HCT116 (cell line): ENCODE data around the gene CDC14B. TPM values are rescaled to one million over a fixed set of nuclear protein-coding genes. Genes with fewer than 3 reads are reported as not detected.

Experiments used
- ATAC-seq: fragments of 200-7000 bp; cut with Tn5 transposase; 2 replicates; pipeline ENCODE4 v1.9.1; 2020; ENCODE audit warnings: mild to moderate bottlenecking, moderate library complexity
- BruUV-seq: library from RNA; stranded (reverse); fragments of 400-500 nt; replicated peaks from 2 replicates; lab custom pipeline; 2021; lab: Mats Ljungman, UMichigan
- CTCF ChIA-PET: fragments of 300-600 bp; sonication (Branson Sonifier 250); formaldehyde crosslinking; loops from one replicate; lab custom pipeline; 2021; ENCODE audit warnings: antibody characterized with exemption; lab: Charles Lee
- POLR2A ChIA-PET: fragments of 300-600, 350-600 bp; sonication (Branson Sonifier 250); formaldehyde crosslinking; loops from one replicate; lab custom pipeline; 2021; ENCODE audit warnings: antibody characterized with exemption; lab: Charles Lee
- RAD21 ChIA-PET, 2 experiments: fragments of 300-600 bp; sonication (Branson Sonifier 250); formaldehyde crosslinking; loops; one replicate each; lab custom pipeline; 2023; ENCODE audit warnings: low total read pairs in 2 of 2; ENCODE audit not compliant: uncharacterized antibody in 2 of 2, unreplicated experiment in 2 of 2, low non-redundant PET in 1 of 2; lab: Charles Lee
- DNase-seq: peaks from one replicate; pipeline ENCODE4 v3.0.0-alpha.2; 2010; ENCODE audit warnings: low read depth, low spot score
- H2AFZ ChIP-seq: fragments of 200-600 bp; shearing (Covaris generic), sonication (generic); 2 replicates; pipeline ENCODE4 v1.6.1; 2017; ENCODE audit warnings: low read depth, mixed run types, mixed read lengths, antibody characterized with exemption, low read length; ENCODE audit not compliant: poor library complexity, severe bottlenecking
- H3K27ac ChIP-seq: 2 replicates; pipeline ENCODE4 v1.5.1; 2012; ENCODE audit warnings: low read depth, low read length
- H3K27me3 ChIP-seq: fragments of 200-600 bp; sonication (generic); 2 replicates; pipeline ENCODE4 v1.6.1; 2016; ENCODE audit warnings: mixed run types, low read length, mixed read lengths; ENCODE audit not compliant: insufficient read depth
- H3K36me3 ChIP-seq, 2 experiments: fragments of 200-500 bp in 1 of 2; fragments of 200-600 bp in 1 of 2; sonication (Bioruptor generic) in 1 of 2; sonication (generic) in 1 of 2; 2 replicates each; pipeline versions ENCODE4 v1.5.1 to v1.6.1; 2014 to 2016; ENCODE audit warnings: low read length in 2 of 2, inconsistent platforms in 1 of 2, mixed read lengths in 1 of 2, mixed run types in 1 of 2; ENCODE audit not compliant: insufficient read depth in 2 of 2, control insufficient read depth in 1 of 2
- H3K4me1 ChIP-seq, 2 experiments: fragments of 200-600 bp in 1 of 2; sonication (generic) in 1 of 2; 2 replicates each; pipeline versions ENCODE4 v1.5.1 to v1.6.1; 2012 to 2017; ENCODE audit warnings: low read length in 2 of 2, inconsistent platforms in 1 of 2, mild to moderate bottlenecking in 1 of 2, mixed read lengths in 1 of 2, mixed run types in 1 of 2, moderate library complexity in 1 of 2; ENCODE audit not compliant: insufficient read depth in 2 of 2, control insufficient read depth in 1 of 2
- H3K4me2 ChIP-seq: fragments of 200-600 bp; sonication (generic); 2 replicates; pipeline ENCODE4 v1.6.1; 2017; ENCODE audit warnings: mixed run types, low read length, mixed read lengths
- H3K4me3 ChIP-seq, 2 experiments: fragments of 200-600 bp in 1 of 2; sonication (generic) in 1 of 2; replicated peaks in 1 of 2; 2 replicates each; pipeline ENCODE4 v1.5.1; 2011 to 2016; ENCODE audit warnings: low read length in 2 of 2, control low read depth in 1 of 2, low read depth in 1 of 2, mild to moderate bottlenecking in 1 of 2, mixed read lengths in 1 of 2, mixed run types in 1 of 2
- H3K79me2 ChIP-seq: fragments of 200-600 bp; sonication (generic); 2 replicates; pipeline ENCODE4 v1.6.1; 2017; ENCODE audit warnings: mild to moderate bottlenecking, mixed run types, low read length, moderate library complexity, mixed read lengths; ENCODE audit not compliant: insufficient read depth
- H3K9ac ChIP-seq: fragments of 200-600 bp; sonication (generic); 2 replicates; pipeline ENCODE4 v1.6.1; 2016; ENCODE audit warnings: low read length, mixed read lengths
- H3K9me2 ChIP-seq: fragments of 200-600 bp; sonication (generic), shearing (Covaris generic); 2 replicates; pipeline ENCODE4 v1.6.1; 2017; ENCODE audit warnings: mixed run types, mild to moderate bottlenecking, moderate library complexity; ENCODE audit not compliant: insufficient read depth
- H3K9me3 ChIP-seq, 2 experiments: fragments of 200-500 bp in 1 of 2; fragments of 200-600 bp in 1 of 2; sonication (Bioruptor generic) in 1 of 2; sonication (generic) in 1 of 2; 2 replicates each; pipeline ENCODE4 v1.6.1; 2014 to 2017; ENCODE audit warnings: low read length in 2 of 2, mixed read lengths in 2 of 2, inconsistent platforms in 1 of 2, low read depth in 1 of 2, mild to moderate bottlenecking in 1 of 2, mixed run types in 1 of 2, moderate library complexity in 1 of 2; ENCODE audit not compliant: control insufficient read depth in 1 of 2, insufficient read depth in 1 of 2
- H4K20me1 ChIP-seq: fragments of 200-600 bp; sonication (generic), shearing (Covaris generic); 2 replicates; pipeline ENCODE4 v1.6.1; 2017; ENCODE audit warnings: mixed run types, mild to moderate bottlenecking, moderate library complexity; ENCODE audit not compliant: insufficient read depth
- CTCF ChIP-seq, 3 experiments: fragments of 200-600 bp in 1 of 3; sonication (generic) in 1 of 3; IDR thresholded peaks in 2 of 3; conservative IDR thresholded peaks in 1 of 3; 2 replicates each; pipeline ENCODE4 v1.5.1; 2012 to 2017; ENCODE audit warnings: low read depth in 2 of 3, low read length in 2 of 3, antibody characterized with exemption in 1 of 3, borderline replicate concordance in 1 of 3, control low read depth in 1 of 3, mild to moderate bottlenecking in 1 of 3, mixed read lengths in 1 of 3, mixed run types in 1 of 3, moderate library complexity in 1 of 3; ENCODE audit not compliant: insufficient read depth in 1 of 3
- EZH2phosphoT487 ChIP-seq: fragments of 200-600 bp; IDR thresholded peaks from 2 replicates; pipeline ENCODE4 v1.6.1; 2018; ENCODE audit warnings: antibody characterized with exemption, borderline replicate concordance
- JUND ChIP-seq: IDR thresholded peaks from 2 replicates; pipeline ENCODE4 v1.6.1; 2012
- MAX ChIP-seq: IDR thresholded peaks from 2 replicates; pipeline ENCODE4 v1.6.1; 2012
- POLR2AphosphoS5 ChIP-seq: IDR thresholded peaks from 2 replicates; pipeline ENCODE4 v1.6.1; 2011; ENCODE audit warnings: mild to moderate bottlenecking, low read depth, low read length, moderate library complexity
- RAD21 ChIP-seq: IDR thresholded peaks from 2 replicates; pipeline ENCODE4 v1.6.1; 2012; ENCODE audit warnings: low read depth, mild to moderate bottlenecking
- REST ChIP-seq: IDR thresholded peaks from 2 replicates; pipeline ENCODE4 v1.6.1; 2012; ENCODE audit warnings: low read depth
- SIN3A ChIP-seq: IDR thresholded peaks from 2 replicates; pipeline ENCODE4 v1.6.1; 2012; ENCODE audit warnings: low read depth
- SRF ChIP-seq: IDR thresholded peaks from 2 replicates; pipeline ENCODE4 v1.6.1; 2012; ENCODE audit warnings: low read depth
- TCF7L2 ChIP-seq: IDR thresholded peaks from 2 replicates; pipeline ENCODE4 v1.7.0; 2011; ENCODE audit warnings: borderline replicate concordance, inconsistent platforms; ENCODE audit not compliant: insufficient read depth, insufficient read length; ENCODE audit errors: extremely low read depth
- ZFX ChIP-seq: fragments of 450-650 bp; IDR thresholded peaks from 2 replicates; pipeline ENCODE4 v1.6.1; 2017
- ZNF274 ChIP-seq: fragments of 200-500 bp; sonication (Bioruptor generic); IDR thresholded peaks from 2 replicates; pipeline ENCODE4 v1.6.1; 2014; ENCODE audit warnings: mild to moderate bottlenecking, low read depth, low read length, inconsistent platforms
- intact Hi-C: fragments of 100-400 bp; cut with micrococcal nuclease; formaldehyde crosslinking; loops from 2 replicates; pipeline ENCODE4 v1.10.0; 2022
- total RNA-seq: library from RNA; stranded (reverse); gene quantifications from one replicate; pipeline ENCODE4 v1.2.1, GENCODE V29; 2021; ENCODE audit not compliant: unreplicated experiment

The CDC14B gene
- total RNA-seq, 1 experiment from 2014 or later, result 21.6 TPM

GRCh38 chr9:96502539-96503373 lies 116.9 kb downstream of the CDC14B start:
- H3K4me1 ChIP-seq, result no peaks in the 10 kb centered on the region
- ChIA-PET POLR2A (no interaction called here), CTCF (no interaction called here), RAD21 (no interaction called here)
- no peak overlapping the region for H3K9ac ChIP-seq
- no peaks in the 10 kb centered on the region for H4K20me1 ChIP-seq
- no peak overlapping the region for H3K4me3 ChIP-seq
- no peaks in the 10 kb centered on the region for H3K9me2 ChIP-seq
- H3K9me3 ChIP-seq, result no peaks in the 10 kb centered on the region
- DNase-seq (no peak), ATAC-seq (no peak)
- no peak overlapping the region for H3K27ac ChIP-seq
- H3K4me2 ChIP-seq, result no peak overlapping the region
- intact Hi-C loops, result no loop called here
- TF ChIP-seq JUND (no peak), SRF (no peak), ZNF274 (no peak)
- H3K36me3 ChIP-seq, result no peaks in the 10 kb centered on the region
- no peaks in the 10 kb centered on the region for H3K27me3 ChIP-seq
- no peaks in the 10 kb centered on the region for H3K79me2 ChIP-seq
- H2AFZ ChIP-seq, result no peak overlapping the region
- no TSS peak for BruUV-seq

- Histone ChIP-seq H3K9me2 (no peaks in the 10 kb centered on the region), H3K4me2 (no peak overlapping the region), H3K36me3 (no peaks in the 10 kb centered on the region), H3K27ac (no peak overlapping the region), H4K20me1 (no peaks in the 10 kb centered on the region), H3K9me3 (no peaks in the 10 kb centered on the region), H3K4me3 (no peak overlapping the region), H3K4me1 (no peaks in the 10 kb centered on the region), H3K27me3 (no peaks in the 10 kb centered on the region), H3K9ac (no peak overlapping the region), H3K79me2 (no peaks in the 10 kb centered on the region), H2AFZ (no peak overlapping the region)
- intact Hi-C loops, result no loop called here
- CTCF ChIA-PET, result no interaction called here
- ATAC-seq, result no peak
- DNase-seq, result no peak
- POLR2A ChIA-PET, result no interaction called here
- RAD21 ChIA-PET, result no interaction called here
- BruUV-seq, result TSS peak; percentile 15
- no peak for TF ChIP-seq POLR2AphosphoS5
- TF ChIP-seq SIN3A, result no peak
- TF ChIP-seq RAD21, result no peak
- TF ChIP-seq TCF7L2, result no peak
- no peak for TF ChIP-seq MAX
- no peak for TF ChIP-seq ZFX
- TF ChIP-seq EZH2phosphoT487, result no peak
- no peak for TF ChIP-seq REST
- no peak for TF ChIP-seq CTCF (IDR thresholded peaks at IDR 0.05 in 2 of 3, conservative IDR thresholded peaks at IDR 0.05 in 1 of 3; ENCODE audit: borderline replicate concordance in 1 of 3, insufficient read depth in 1 of 3, low read depth in 2 of 3, low read length in 2 of 3)
Observed at GRCh38 chr9:96501633-96502538, 117.8 kb downstream of the CDC14B start.
